ENCODE measurements around the gene PLEKHJ1.
A peak's percentile ranks its signal among the peaks of the same experiment; 100 is the strongest.

DNA sequence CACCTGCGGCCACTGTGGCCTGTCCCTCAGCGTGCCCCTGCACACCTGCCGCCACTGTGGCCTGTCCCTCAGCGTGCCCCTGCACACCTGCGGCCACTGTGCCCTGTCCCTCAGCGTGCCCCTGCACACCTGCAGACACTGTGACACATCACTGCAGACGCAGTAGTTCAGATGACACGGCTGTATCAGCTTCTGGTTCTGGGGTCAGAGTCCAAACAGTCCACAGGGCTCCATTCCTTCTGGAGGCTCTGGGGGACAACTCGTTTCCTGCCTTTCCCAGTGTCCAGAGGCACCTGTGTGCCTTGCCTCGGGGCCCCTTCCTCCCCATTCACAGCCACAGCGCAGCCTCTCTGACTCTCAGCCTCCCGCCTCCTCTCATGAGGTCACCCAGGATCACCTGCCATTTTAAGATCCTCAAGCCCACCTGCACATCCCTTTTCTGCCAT, 6.0 kb upstream of the PLEKHJ1 start:
- TF ChIP-seq GABPA (IDR thresholded peaks at IDR 0.05 in 1 of 2, conservative IDR thresholded peaks at IDR 0.05 in 1 of 2): no peak
- TF ChIP-seq, protein P1, sequence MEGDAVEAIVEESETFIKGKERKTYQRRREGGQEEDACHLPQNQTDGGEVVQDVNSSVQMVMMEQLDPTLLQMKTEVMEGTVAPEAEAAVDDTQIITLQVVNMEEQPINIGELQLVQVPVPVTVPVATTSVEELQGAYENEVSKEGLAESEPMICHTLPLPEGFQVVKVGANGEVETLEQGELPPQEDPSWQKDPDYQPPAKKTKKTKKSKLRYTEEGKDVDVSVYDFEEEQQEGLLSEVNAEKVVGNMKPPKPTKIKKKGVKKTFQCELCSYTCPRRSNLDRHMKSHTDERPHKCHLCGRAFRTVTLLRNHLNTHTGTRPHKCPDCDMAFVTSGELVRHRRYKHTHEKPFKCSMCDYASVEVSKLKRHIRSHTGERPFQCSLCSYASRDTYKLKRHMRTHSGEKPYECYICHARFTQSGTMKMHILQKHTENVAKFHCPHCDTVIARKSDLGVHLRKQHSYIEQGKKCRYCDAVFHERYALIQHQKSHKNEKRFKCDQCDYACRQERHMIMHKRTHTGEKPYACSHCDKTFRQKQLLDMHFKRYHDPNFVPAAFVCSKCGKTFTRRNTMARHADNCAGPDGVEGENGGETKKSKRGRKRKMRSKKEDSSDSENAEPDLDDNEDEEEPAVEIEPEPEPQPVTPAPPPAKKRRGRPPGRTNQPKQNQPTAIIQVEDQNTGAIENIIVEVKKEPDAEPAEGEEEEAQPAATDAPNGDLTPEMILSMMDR (IDR thresholded peaks at IDR 0.05; ENCODE audit: low read depth, low read length, missing input control): no peak
- TF ChIP-seq, protein P2, sequence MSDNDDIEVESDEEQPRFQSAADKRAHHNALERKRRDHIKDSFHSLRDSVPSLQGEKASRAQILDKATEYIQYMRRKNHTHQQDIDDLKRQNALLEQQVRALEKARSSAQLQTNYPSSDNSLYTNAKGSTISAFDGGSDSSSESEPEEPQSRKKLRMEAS (IDR thresholded peaks at IDR 0.05): no peak
- TF ChIP-seq, protein P3, sequence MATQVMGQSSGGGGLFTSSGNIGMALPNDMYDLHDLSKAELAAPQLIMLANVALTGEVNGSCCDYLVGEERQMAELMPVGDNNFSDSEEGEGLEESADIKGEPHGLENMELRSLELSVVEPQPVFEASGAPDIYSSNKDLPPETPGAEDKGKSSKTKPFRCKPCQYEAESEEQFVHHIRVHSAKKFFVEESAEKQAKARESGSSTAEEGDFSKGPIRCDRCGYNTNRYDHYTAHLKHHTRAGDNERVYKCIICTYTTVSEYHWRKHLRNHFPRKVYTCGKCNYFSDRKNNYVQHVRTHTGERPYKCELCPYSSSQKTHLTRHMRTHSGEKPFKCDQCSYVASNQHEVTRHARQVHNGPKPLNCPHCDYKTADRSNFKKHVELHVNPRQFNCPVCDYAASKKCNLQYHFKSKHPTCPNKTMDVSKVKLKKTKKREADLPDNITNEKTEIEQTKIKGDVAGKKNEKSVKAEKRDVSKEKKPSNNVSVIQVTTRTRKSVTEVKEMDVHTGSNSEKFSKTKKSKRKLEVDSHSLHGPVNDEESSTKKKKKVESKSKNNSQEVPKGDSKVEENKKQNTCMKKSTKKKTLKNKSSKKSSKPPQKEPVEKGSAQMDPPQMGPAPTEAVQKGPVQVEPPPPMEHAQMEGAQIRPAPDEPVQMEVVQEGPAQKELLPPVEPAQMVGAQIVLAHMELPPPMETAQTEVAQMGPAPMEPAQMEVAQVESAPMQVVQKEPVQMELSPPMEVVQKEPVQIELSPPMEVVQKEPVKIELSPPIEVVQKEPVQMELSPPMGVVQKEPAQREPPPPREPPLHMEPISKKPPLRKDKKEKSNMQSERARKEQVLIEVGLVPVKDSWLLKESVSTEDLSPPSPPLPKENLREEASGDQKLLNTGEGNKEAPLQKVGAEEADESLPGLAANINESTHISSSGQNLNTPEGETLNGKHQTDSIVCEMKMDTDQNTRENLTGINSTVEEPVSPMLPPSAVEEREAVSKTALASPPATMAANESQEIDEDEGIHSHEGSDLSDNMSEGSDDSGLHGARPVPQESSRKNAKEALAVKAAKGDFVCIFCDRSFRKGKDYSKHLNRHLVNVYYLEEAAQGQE (IDR thresholded peaks at IDR 0.05): no peak
- no peak for TF ChIP-seq YY1 (IDR thresholded peaks at IDR 0.05)
- TF ChIP-seq SP1 (IDR thresholded peaks at IDR 0.05): peak; percentile 79
- TF ChIP-seq FOXA1 (IDR thresholded peaks at IDR 0.05): no peak
- TF ChIP-seq, protein P4, sequence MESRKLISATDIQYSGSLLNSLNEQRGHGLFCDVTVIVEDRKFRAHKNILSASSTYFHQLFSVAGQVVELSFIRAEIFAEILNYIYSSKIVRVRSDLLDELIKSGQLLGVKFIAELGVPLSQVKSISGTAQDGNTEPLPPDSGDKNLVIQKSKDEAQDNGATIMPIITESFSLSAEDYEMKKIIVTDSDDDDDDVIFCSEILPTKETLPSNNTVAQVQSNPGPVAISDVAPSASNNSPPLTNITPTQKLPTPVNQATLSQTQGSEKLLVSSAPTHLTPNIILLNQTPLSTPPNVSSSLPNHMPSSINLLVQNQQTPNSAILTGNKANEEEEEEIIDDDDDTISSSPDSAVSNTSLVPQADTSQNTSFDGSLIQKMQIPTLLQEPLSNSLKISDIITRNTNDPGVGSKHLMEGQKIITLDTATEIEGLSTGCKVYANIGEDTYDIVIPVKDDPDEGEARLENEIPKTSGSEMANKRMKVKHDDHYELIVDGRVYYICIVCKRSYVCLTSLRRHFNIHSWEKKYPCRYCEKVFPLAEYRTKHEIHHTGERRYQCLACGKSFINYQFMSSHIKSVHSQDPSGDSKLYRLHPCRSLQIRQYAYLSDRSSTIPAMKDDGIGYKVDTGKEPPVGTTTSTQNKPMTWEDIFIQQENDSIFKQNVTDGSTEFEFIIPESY (IDR thresholded peaks at IDR 0.05): no peak
- TF ChIP-seq JUND (IDR thresholded peaks at IDR 0.05): no peak
- TF ChIP-seq RAD21 (IDR thresholded peaks at IDR 0.05): peak in 1 of 2 donors; percentile 27
